Measurements from ENCODE around the gene SARS2.
"Not testable (repeated sequence)": the region's sequence is repeated elsewhere in the genome, so short reads cannot be mapped to it uniquely, and the experiment has no call there.

Gene SARS2

DNA sequence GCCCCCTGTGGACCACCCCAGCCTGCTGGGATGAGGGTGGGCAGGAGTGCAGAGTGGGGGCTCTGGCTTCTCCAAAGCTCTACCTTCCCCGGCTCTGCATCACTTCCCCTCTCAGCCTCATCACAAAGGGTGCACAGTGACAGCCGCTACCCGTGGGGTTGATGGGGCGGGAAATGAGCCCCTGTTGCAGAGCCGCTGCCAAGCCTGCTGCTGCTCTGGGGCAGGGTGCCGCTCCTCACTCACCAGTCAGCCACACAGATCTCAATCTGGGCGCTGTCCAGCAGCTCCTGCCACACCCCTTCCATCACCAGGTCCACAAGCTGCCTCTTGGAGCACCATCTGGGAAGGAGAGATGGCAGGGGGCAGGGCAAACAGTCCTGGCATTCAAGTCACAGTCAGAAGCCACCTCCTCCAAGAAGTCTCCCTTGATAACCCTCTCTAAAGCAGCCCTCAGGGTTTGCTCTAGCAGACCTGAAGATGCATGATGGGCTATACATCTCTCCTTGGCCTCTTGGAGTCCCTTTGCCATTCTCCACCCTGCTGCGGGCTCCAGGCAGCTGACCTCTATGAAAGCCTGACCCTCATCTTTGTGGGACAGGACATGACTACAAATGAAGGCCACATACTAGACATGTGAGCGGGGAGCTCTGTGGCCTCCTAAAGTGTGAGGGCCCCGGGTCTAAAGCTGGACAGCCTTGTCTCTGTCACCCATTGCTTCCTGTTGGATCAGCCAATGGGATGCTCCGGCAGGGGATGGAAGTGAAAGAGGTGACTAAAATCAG lies 15.9 kb upstream of the SARS2 start:
- no peak for DNase-seq (ENCODE audit: low read depth)
- TF ChIP-seq CTCF (IDR thresholded peaks at IDR 0.05; ENCODE audit: control insufficient read depth, insufficient read depth, low read depth, low read length, missing control alignments): no peak
- no peak overlapping the region for H3K4me3 ChIP-seq (ENCODE audit: control insufficient read depth, low read depth, low read length)

DNA sequence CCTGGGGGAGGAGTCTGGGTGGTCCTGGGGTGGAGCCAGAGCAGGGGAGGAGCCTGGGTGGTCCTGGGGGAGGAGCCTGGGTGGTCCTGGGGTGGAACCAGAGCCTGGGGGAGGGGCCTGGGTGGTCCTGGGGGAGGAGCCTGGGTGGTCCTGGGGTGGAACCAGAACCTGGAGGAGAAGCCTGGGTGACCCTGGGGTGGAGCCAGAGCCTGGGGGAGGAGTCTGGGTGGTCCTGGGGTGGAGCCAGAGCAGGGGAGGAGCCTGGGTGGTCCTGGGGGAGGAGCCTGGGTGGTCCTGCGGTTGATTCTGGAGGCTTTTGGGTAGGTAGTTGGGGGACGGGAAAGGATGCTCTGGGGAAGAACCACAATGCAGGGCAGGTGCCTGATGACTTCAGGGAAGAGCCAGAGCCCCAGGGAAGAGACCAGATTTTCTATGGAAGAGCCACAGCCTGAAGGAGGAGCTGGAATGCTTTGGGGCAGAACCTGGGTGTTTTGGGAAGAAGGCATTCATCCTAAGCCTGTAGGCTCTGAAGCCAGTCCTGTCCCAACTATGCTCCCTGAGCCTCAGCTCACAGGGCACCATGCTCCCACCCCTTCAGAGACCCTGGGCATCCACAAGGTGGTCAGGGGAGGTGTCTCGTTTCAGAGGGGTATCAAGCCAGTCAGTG lies 15.1 kb upstream of the SARS2 start:
- no peak for TF ChIP-seq CTCF (IDR thresholded peaks at IDR 0.05; ENCODE audit: control insufficient read depth, insufficient read depth, low read depth, low read length, missing control alignments)
- no peak overlapping the region for H3K4me3 ChIP-seq (ENCODE audit: control insufficient read depth, low read depth, low read length)
- DNase-seq (ENCODE audit: low read depth): no peak

GRCh38 chr19:38944981-38945506 lies 14.5 kb upstream of the SARS2 start:
- no peak overlapping the region for H3K4me3 ChIP-seq (ENCODE audit: control insufficient read depth, low read depth, low read length)
- no peak for DNase-seq (ENCODE audit: low read depth)
- TF ChIP-seq CTCF (IDR thresholded peaks at IDR 0.05; ENCODE audit: control insufficient read depth, insufficient read depth, low read depth, low read length, missing control alignments): no peak

DNA sequence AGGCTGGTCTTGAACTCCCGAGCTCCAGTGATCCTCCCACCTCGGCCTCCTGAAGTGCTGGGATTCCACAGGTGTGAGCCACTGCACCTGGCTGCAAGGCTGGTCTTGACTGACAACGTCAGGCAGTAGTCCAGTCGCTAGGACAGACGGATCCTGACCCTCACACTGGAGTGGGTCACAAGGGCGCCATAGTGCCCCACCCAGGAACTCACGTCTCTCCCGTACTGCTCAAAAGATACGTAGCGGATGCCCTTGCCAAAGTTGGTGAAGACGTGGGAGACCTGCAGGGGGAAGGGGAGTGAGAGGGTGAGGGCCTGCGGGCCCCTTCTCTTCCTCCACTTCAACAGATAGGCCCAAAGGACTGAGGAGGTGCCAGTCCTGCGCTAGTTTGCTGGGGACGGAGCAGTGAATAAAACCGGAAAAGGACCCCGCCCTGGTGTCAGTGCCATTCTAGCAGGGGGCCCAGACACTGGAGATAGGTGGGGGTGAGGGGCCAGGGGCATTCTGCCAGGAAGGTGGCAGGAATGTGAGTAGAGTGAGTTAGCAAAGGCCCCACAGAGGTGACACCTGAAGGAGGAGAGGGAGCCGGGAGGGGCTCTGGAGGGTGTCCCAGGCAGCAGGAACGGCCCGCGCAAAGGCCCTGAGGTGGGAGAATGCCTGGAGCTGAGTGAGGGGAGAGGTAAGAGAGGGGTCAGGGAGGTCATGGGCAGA lies 12.1 kb upstream of the SARS2 start:
- no peak for DNase-seq (ENCODE audit: low read depth)
- TF ChIP-seq CTCF (IDR thresholded peaks at IDR 0.05; ENCODE audit: control insufficient read depth, insufficient read depth, low read depth, low read length, missing control alignments): no peak
- H3K4me3 ChIP-seq (ENCODE audit: control insufficient read depth, low read depth, low read length): no peak overlapping the region

GRCh38 chr19:38941979-38942378 lies 11.4 kb upstream of the SARS2 start:
- no peak for TF ChIP-seq CTCF (IDR thresholded peaks at IDR 0.05; ENCODE audit: control insufficient read depth, insufficient read depth, low read depth, low read length, missing control alignments)
- DNase-seq (ENCODE audit: low read depth): no peak

DNA sequence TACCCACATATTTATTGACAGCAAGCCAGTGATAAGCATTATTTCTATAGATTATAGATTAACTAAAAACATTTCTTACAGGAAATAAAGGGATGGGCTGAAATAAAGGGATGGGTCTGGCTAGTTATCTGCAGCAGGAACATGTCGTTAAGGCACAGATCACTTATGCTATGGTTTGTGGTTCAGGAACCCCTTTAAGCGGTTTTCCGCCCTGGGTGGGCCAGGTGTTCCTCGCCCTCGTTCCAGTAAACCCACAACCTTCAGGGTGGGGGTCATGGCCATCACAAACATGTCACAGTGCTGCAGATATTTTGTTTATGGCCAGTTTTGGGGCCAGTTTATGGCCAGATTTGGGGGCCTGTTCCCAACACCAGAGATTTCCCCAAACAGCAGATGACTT lies 10.9 kb upstream of the SARS2 start:
- DNase-seq (ENCODE audit: low read depth); H3K4me3 ChIP-seq (ENCODE audit: control insufficient read depth, low read depth, low read length): not testable (repeated sequence)

More at GRCh38 chr19:38941979-38942378, 11.4 kb upstream of the SARS2 start:
- no peak overlapping the region for H3K4me3 ChIP-seq (ENCODE audit: control insufficient read depth, low read depth, low read length)
